HepG2 (cell line): ENCODE results near the gene MTA1. TPM values are rescaled to one million over a fixed set of nuclear protein-coding genes. Genes with fewer than 3 reads are reported as not detected.

Source experiments
- ARHGAP35 ChIP-seq: sonication (generic); formaldehyde crosslinking; IDR thresholded peaks from 2 replicates; pipeline ENCODE4 v1.9.0; 2022; ENCODE audit warnings: mild to moderate bottlenecking, inconsistent platforms, moderate library complexity, missing genetic modification reagents, borderline replicate concordance
- GABPA ChIP-seq, 2 experiments: IDR thresholded peaks; 2 replicates each; pipeline ENCODE4 v1.6.1; 2011 to 2016; ENCODE audit warnings: low read depth in 2 of 2, low read length in 1 of 2, missing biosample characterization in 1 of 2, missing genetic modification characterization in 1 of 2
- KLF13 ChIP-seq: sonication (generic); formaldehyde crosslinking; IDR thresholded peaks from 2 replicates; pipeline ENCODE4 v1.4.0; 2020; ENCODE audit warnings: mild to moderate bottlenecking, missing genetic modification reagents
- NCOR1 ChIP-seq: fragments of 200-600 bp; sonication (generic); IDR thresholded peaks from 2 replicates; pipeline ENCODE4 v1.7.0; 2017; ENCODE audit warnings: antibody characterized with exemption, low read length, borderline replicate concordance
- RFX3 ChIP-seq: IDR thresholded peaks from 2 replicates; pipeline ENCODE4 v1.6.1; 2016; ENCODE audit warnings: missing biosample characterization, missing genetic modification reagents
- ZNF337 ChIP-seq: sonication (generic); formaldehyde crosslinking; IDR thresholded peaks from 2 replicates; pipeline ENCODE4 v1.5.1; 2020; ENCODE audit warnings: missing genetic modification reagents, low read depth, mild to moderate bottlenecking, borderline replicate concordance
- ZNF563 ChIP-seq: sonication (generic); formaldehyde crosslinking; IDR thresholded peaks from 2 replicates; pipeline ENCODE4 v1.8.0; 2022; ENCODE audit warnings: mild to moderate bottlenecking, moderate library complexity, missing genetic modification reagents
- ZNF660 ChIP-seq: sonication (generic); formaldehyde crosslinking; IDR thresholded peaks from 2 replicates; pipeline ENCODE4 v1.5.1; 2020; ENCODE audit warnings: mild to moderate bottlenecking, low read depth, missing genetic modification reagents, borderline replicate concordance
- polyA plus RNA-seq, 8 experiments: library from polyadenylated mRNA; depleted of rRNA in 3 of 8; stranded (reverse) in 7 of 8; unstranded in 1 of 8; fragments of >200 nt; fragmentation: Illumina TruSeq in 4 of 8; extraction: Trizol in 4 of 8; gene quantifications; 2 replicates each; pipeline versions ENCODE4 v1.2.1 to v1.2.3, GENCODE V29; 2011 to 2016; ENCODE audit warnings: low read depth in 4 of 8, missing spikeins in 1 of 8, mixed read lengths in 1 of 8; ENCODE audit not compliant: insufficient read depth in 1 of 8
- total RNA-seq, 5 experiments: library from RNA; depleted of rRNA; stranded (reverse); fragments of >200 nt; fragmentation: Illumina TruSeq; extraction: Trizol; gene quantifications; 2 replicates each; pipeline ENCODE4 v1.2.3, GENCODE V29; 2016; ENCODE audit warnings: low read depth in 1 of 5
- TF ChIP-seq, protein P1 (sequence below): sonication (generic); formaldehyde crosslinking; IDR thresholded peaks from 2 replicates; pipeline ENCODE4 v1.5.1; 2020; ENCODE audit warnings: mild to moderate bottlenecking, missing genetic modification reagents, moderate library complexity
- TF ChIP-seq, protein P2 (sequence below): sonication (generic); formaldehyde crosslinking; IDR thresholded peaks from 2 replicates; pipeline ENCODE4 v1.5.0; 2020; ENCODE audit warnings: missing genetic modification reagents
- TF ChIP-seq, protein P3 (sequence below): sonication (generic); formaldehyde crosslinking; conservative IDR thresholded peaks from 2 replicates; pipeline ENCODE4 v1.8.0; 2022; ENCODE audit warnings: low read depth, missing genetic modification reagents
- TF ChIP-seq, protein P4 (sequence below): sonication (generic); formaldehyde crosslinking; IDR thresholded peaks from 2 replicates; pipeline ENCODE4 v1.4.0; 2020; ENCODE audit warnings: missing genetic modification reagents, borderline replicate concordance

MTA1 gene
- total and polyA plus RNA-seq, 2 of the 13 experiments (the other 11 are each of a cell fraction or from before 2014, with no cell fraction given): 35.2 to 85.8 TPM

DNA sequence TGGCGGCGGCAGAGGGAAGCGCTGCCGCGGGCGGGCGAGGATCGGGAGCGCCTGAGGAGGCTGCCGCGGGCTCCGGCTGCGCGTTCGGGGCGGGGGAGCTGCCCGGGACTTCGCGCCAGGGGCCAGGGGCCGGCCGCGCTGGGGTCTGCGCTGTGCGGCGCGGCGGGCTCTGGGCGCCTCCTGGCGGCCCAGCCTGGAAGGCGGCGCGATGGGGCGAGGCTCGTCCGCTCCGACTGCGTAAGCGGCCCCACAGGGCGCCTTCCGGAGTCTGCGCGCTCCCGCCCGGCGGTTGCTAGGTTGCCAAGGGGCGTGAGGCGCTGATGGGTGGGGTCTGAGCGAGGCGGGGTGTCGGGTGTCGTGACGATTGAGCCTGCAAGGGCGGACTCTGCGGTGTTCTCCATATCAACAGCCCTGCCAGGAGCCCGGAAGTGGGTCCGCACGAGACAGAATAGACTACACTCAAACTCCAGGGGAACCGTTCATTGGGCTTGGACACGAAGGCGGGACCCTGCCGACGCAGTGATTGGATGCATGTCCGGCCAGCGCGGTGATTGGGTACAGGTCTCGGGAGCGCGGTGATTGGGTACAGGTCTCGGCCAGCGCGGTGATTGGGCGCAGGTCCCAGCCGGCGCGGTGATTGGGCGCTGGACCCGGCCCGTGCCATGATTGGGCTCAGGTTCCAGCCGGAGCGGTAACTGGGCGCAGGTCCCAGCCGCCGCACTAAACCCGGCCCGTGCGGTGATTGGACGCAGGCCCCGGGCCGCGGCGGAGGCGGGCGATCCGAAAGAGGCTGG lies 71.1 kb downstream of the MTA1 start, which contains the start of gene TEDC1 (continued):
- TF ChIP-seq, protein P1, sequence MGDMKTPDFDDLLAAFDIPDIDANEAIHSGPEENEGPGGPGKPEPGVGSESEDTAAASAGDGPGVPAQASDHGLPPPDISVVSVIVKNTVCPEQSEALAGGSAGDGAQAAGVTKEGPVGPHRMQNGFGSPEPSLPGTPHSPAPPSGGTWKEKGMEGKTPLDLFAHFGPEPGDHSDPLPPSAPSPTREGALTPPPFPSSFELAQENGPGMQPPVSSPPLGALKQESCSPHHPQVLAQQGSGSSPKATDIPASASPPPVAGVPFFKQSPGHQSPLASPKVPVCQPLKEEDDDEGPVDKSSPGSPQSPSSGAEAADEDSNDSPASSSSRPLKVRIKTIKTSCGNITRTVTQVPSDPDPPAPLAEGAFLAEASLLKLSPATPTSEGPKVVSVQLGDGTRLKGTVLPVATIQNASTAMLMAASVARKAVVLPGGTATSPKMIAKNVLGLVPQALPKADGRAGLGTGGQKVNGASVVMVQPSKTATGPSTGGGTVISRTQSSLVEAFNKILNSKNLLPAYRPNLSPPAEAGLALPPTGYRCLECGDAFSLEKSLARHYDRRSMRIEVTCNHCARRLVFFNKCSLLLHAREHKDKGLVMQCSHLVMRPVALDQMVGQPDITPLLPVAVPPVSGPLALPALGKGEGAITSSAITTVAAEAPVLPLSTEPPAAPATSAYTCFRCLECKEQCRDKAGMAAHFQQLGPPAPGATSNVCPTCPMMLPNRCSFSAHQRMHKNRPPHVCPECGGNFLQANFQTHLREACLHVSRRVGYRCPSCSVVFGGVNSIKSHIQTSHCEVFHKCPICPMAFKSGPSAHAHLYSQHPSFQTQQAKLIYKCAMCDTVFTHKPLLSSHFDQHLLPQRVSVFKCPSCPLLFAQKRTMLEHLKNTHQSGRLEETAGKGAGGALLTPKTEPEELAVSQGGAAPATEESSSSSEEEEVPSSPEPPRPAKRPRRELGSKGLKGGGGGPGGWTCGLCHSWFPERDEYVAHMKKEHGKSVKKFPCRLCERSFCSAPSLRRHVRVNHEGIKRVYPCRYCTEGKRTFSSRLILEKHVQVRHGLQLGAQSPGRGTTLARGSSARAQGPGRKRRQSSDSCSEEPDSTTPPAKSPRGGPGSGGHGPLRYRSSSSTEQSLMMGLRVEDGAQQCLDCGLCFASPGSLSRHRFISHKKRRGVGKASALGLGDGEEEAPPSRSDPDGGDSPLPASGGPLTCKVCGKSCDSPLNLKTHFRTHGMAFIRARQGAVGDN (CRISPR knock-in tag): peak; percentile 80
- TF ChIP-seq ZNF337 (CRISPR knock-in tag) (no peak), RFX3 (CRISPR knock-in tag) (peak; percentile 66), ZNF660 (CRISPR knock-in tag) (no peak), ZNF563 (0 out of 2 replicates have a peak, but pooled peaks have one; percentile 13), GABPA (IDR thresholded peaks at IDR 0.05; ENCODE audit: low read depth, low read length) (no peak), GABPA (CRISPR knock-in tag; IDR thresholded peaks at IDR 0.05; ENCODE audit: low read depth) (peak; percentile 96), KLF13 (CRISPR knock-in tag) (no peak), ARHGAP35 (CRISPR knock-in tag) (peak; percentile 36; the same call in 1 of the 2 replicates), NCOR1 (no peak)
- TF ChIP-seq, protein P2, sequence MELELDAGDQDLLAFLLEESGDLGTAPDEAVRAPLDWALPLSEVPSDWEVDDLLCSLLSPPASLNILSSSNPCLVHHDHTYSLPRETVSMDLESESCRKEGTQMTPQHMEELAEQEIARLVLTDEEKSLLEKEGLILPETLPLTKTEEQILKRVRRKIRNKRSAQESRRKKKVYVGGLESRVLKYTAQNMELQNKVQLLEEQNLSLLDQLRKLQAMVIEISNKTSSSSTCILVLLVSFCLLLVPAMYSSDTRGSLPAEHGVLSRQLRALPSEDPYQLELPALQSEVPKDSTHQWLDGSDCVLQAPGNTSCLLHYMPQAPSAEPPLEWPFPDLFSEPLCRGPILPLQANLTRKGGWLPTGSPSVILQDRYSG: no peak
- TF ChIP-seq, protein P3, sequence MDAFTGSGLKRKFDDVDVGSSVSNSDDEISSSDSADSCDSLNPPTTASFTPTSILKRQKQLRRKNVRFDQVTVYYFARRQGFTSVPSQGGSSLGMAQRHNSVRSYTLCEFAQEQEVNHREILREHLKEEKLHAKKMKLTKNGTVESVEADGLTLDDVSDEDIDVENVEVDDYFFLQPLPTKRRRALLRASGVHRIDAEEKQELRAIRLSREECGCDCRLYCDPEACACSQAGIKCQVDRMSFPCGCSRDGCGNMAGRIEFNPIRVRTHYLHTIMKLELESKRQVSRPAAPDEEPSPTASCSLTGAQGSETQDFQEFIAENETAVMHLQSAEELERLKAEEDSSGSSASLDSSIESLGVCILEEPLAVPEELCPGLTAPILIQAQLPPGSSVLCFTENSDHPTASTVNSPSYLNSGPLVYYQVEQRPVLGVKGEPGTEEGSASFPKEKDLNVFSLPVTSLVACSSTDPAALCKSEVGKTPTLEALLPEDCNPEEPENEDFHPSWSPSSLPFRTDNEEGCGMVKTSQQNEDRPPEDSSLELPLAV (CRISPR knock-in tag): no peak; the same call in 1 of the 2 replicates
- TF ChIP-seq, protein P4, sequence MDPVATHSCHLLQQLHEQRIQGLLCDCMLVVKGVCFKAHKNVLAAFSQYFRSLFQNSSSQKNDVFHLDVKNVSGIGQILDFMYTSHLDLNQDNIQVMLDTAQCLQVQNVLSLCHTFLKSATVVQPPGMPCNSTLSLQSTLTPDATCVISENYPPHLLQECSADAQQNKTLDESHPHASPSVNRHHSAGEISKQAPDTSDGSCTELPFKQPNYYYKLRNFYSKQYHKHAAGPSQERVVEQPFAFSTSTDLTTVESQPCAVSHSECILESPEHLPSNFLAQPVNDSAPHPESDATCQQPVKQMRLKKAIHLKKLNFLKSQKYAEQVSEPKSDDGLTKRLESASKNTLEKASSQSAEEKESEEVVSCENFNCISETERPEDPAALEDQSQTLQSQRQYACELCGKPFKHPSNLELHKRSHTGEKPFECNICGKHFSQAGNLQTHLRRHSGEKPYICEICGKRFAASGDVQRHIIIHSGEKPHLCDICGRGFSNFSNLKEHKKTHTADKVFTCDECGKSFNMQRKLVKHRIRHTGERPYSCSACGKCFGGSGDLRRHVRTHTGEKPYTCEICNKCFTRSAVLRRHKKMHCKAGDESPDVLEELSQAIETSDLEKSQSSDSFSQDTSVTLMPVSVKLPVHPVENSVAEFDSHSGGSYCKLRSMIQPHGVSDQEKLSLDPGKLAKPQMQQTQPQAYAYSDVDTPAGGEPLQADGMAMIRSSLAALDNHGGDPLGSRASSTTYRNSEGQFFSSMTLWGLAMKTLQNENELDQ (CRISPR knock-in tag): no peak
